Breast epithelium (tissue), 4 donors: ENCODE results near the gene SCGN. TPM values are rescaled to one million over a fixed set of nuclear protein-coding genes. Genes with fewer than 3 reads are reported as not detected.

Experiments used
- DNase-seq, 2 donors: peaks; one replicate each; pipeline ENCODE4 v3.0.0-alpha.2; 2019; ENCODE audit warnings: low spot score in 2 of 2
- H3K27ac ChIP-seq, 2 donors: fragments of 200-600 bp; sonication (generic) in 1 of 2; one replicate each; pipeline ENCODE4 v1.5.1; 2016 to 2019; ENCODE audit warnings: mild to moderate bottlenecking in 1 of 2
- H3K27me3 ChIP-seq, 2 donors: fragments of 200-600 bp; sonication (generic) in 1 of 2; one replicate each; pipeline versions ENCODE4 v1.5.1 to v1.6.0; 2017 to 2019; ENCODE audit warnings: control low read depth in 1 of 2, mild to moderate bottlenecking in 1 of 2
- H3K36me3 ChIP-seq: fragments of 200-600 bp; one replicate; pipeline ENCODE4 v1.5.1; 2019
- H3K4me1 ChIP-seq, 2 donors: fragments of 200-600 bp; sonication (generic); one replicate each; pipeline ENCODE4 v1.5.1; 2016 to 2019; ENCODE audit warnings: control low read depth in 1 of 2
- H3K4me3 ChIP-seq, 3 donors: fragments of 200-600 bp; sonication (generic); 1 replicate in 2 of 3; 2 replicates in 1 of 3; pipeline ENCODE4 v1.5.1; 2016 to 2019; ENCODE audit warnings: mild to moderate bottlenecking in 3 of 3, moderate library complexity in 2 of 3
- H3K9me3 ChIP-seq, 2 donors: fragments of 200-600 bp; sonication (generic) in 1 of 2; one replicate each; pipeline ENCODE4 v1.5.1; 2016 to 2019; ENCODE audit warnings: control low read depth in 1 of 2
- CTCF ChIP-seq, 3 donors: fragments of 450-650 bp; IDR thresholded peaks; one replicate each; pipeline ENCODE4 v1.5.1; 2016 to 2017; ENCODE audit warnings: antibody characterized with exemption in 3 of 3, mild to moderate bottlenecking in 3 of 3, moderate library complexity in 3 of 3
- POLR2A ChIP-seq: fragments of 450-650 bp; IDR thresholded peaks from one replicate; pipeline ENCODE4 v1.6.1; 2016; ENCODE audit warnings: antibody characterized with exemption, mild to moderate bottlenecking, moderate library complexity
- POLR2AphosphoS5 ChIP-seq, 3 donors: sonication (generic); formaldehyde crosslinking; IDR thresholded peaks; one replicate each; pipeline ENCODE4 v1.6.1; 2017; ENCODE audit warnings: antibody characterized with exemption in 3 of 3
- intact Hi-C: fragments of 100-400 bp; cut with DNase I; formaldehyde crosslinking; loops from one replicate; pipeline ENCODE4 v1.15.1; 2023; ENCODE audit warnings: low total_unique reads
- total RNA-seq, 3 donors: library from RNA; depleted of rRNA; stranded (reverse); fragments of >200 nt; gene quantifications; one replicate each; pipeline ENCODE4 v1.1.0, GENCODE V29; 2016

Gene SCGN
- total RNA-seq, 3 donors from 2014 or later = 0.59 to 0.80 TPM; not detected in 1

- intact Hi-C loops = no loop called here
- H3K27me3 ChIP-seq = no peaks in the 10 kb centered on the region
Observed at GRCh38 chr6:25686856-25687255, 34.8 kb downstream of the SCGN start.

GRCh38 chr6:25689966-25690365, 38.0 kb downstream of the SCGN start:
- H3K27ac ChIP-seq = no peak overlapping the region
- no peak for TF ChIP-seq CTCF (IDR thresholded peaks at IDR 0.05)
- TF ChIP-seq POLR2A = no peak
- no peak for TF ChIP-seq POLR2AphosphoS5 (IDR thresholded peaks at IDR 0.05)
- H3K36me3 ChIP-seq = no peaks in the 10 kb centered on the region
- no peak overlapping the region for H3K4me3 ChIP-seq
- no peak for DNase-seq
- intact Hi-C loops = no loop called here
- no peaks in the 10 kb centered on the region for H3K4me1 ChIP-seq
- H3K9me3 ChIP-seq = no peaks in the 10 kb centered on the region
- H3K27me3 ChIP-seq = no peaks in the 10 kb centered on the region

More at GRCh38 chr6:25686856-25687255, 34.8 kb downstream of the SCGN start:
- H3K4me1 ChIP-seq = no peaks in the 10 kb centered on the region
- TF ChIP-seq POLR2AphosphoS5 (IDR thresholded peaks at IDR 0.05) (no peak), CTCF (IDR thresholded peaks at IDR 0.05) (no peak), POLR2A (no peak)
- no peak for DNase-seq
- no peaks in the 10 kb centered on the region for H3K9me3 ChIP-seq
- no peaks in the 10 kb centered on the region for H3K36me3 ChIP-seq
- no peak overlapping the region for H3K4me3 ChIP-seq
- H3K27ac ChIP-seq = no peak overlapping the region

- H3K36me3 ChIP-seq = no peaks in the 10 kb centered on the region
- no peak overlapping the region for H3K27ac ChIP-seq
- no peaks in the 10 kb centered on the region for H3K27me3 ChIP-seq
- DNase-seq = no peak
- H3K4me1 ChIP-seq = no peaks in the 10 kb centered on the region
- no peak overlapping the region for H3K4me3 ChIP-seq
- TF ChIP-seq POLR2A (no peak), CTCF (IDR thresholded peaks at IDR 0.05) (no peak), POLR2AphosphoS5 (IDR thresholded peaks at IDR 0.05) (no peak)
- intact Hi-C loops = no loop called here
- no peaks in the 10 kb centered on the region for H3K9me3 ChIP-seq
Observed at GRCh38 chr6:25691894-25692293, 39.9 kb downstream of the SCGN start.

GRCh38 chr6:25692472-25692871, 40.5 kb downstream of the SCGN start:
- no peak overlapping the region for H3K4me3 ChIP-seq
- no peaks in the 10 kb centered on the region for H3K27me3 ChIP-seq
- intact Hi-C loops = no loop called here
- no peaks in the 10 kb centered on the region for H3K9me3 ChIP-seq
- DNase-seq = no peak
- H3K4me1 ChIP-seq = no peaks in the 10 kb centered on the region
- no peak for TF ChIP-seq POLR2AphosphoS5 (IDR thresholded peaks at IDR 0.05)
- TF ChIP-seq CTCF (IDR thresholded peaks at IDR 0.05) = no peak
- TF ChIP-seq POLR2A = no peak
- no peak overlapping the region for H3K27ac ChIP-seq
- H3K36me3 ChIP-seq = no peaks in the 10 kb centered on the region

GRCh38 chr6:25694366-25694765, 42.4 kb downstream of the SCGN start:
- Histone ChIP-seq H3K36me3 (no peaks in the 10 kb centered on the region), H3K9me3 (no peaks in the 10 kb centered on the region), H3K4me1 (no peaks in the 10 kb centered on the region), H3K27ac (no peak overlapping the region), H3K27me3 (no peaks in the 10 kb centered on the region), H3K4me3 (no peak overlapping the region)
- intact Hi-C loops = no loop called here
- DNase-seq = no peak
- TF ChIP-seq POLR2AphosphoS5 (IDR thresholded peaks at IDR 0.05) (no peak), CTCF (IDR thresholded peaks at IDR 0.05) (no peak), POLR2A (no peak)
